HS-27A (cell line): ENCODE data around the gene SPEN.
"Not testable (repeated sequence)": the region's sequence is repeated elsewhere in the genome, so short reads cannot be mapped to it uniquely, and the experiment has no call there.

Experiments used
- DNase-seq: peaks from one replicate; pipeline ENCODE4 v3.0.0-alpha.2; 2012; ENCODE audit warnings: low read depth, missing footprints

The SPEN gene

DNA sequence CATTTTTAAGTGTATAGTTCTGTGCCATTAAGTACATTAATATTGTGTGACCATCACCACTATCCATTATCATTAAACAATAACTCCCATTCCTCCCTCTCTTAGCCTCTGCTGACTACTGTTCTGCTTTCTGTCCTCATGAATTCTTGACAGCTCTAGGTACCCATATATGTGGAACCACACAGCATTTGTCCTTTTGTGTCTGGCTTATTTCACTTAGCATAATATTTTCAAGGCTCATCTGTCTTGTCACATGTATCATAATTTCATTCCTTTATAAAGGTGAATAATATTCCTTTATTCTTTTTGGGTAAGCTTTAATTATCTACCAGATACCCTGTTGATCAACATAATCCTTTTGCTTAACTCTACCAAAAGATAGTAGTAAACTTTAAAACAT, 47.7 kb downstream of the SPEN start:
- DNase-seq, result no peak

DNA sequence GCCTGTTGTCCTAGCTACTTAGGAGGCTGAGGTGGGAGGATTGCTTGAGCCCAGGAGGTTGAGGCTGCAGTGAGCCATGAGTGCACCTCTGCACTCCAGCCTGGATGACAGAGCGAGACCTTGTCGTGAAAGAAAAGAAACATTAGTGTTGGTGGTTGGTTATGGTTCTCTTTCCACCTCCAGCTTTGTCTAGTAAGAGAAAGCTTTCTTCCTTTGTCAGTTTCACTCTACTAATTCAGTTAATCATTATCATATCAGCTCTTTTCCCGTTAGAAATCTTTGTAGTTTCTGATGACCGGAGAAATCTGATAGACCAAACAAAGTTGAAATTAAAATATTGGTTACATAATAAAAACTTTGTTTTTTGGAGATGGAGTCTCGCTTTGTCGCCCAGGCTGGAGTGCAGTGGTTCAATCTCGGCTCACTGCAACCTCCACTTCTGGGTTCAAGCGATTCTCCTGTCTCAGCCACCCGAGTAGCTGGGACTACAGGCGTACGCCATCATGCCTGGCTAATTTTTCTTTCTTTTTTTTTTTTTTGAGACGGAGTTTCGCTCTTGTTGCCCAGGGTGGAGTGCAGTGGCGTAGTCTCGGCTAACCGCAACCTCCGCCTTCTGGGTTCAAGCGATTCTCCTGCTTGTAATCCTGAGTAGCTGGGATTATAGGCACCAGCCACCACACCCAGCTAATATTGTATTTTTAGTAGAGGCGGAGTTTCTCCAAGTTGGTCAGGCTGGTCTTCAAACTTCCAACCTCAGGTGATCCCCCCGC, 49.5 kb downstream of the SPEN start:
- DNase-seq, result not testable (repeated sequence)

DNA sequence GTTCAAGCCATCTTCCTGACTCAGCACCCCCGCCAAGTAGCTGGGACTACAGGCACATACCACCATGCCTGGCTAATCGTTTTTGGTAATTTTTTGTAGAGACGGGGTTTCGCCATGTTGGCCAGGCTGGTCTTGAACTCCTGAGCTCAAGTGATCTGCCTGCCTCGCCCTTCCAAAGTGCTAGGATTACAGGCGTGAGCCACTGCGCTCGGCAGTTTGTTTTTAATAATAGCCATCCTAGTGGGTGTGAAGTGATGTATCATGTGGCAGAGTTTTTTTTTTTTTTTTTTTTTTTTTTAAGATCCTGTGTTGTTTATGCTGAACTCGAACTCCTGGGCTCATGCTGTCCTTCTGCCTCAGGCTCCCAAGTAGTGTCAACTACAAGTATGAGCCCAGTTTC, 51.8 kb downstream of the SPEN start:
- DNase-seq, result no peak

DNA sequence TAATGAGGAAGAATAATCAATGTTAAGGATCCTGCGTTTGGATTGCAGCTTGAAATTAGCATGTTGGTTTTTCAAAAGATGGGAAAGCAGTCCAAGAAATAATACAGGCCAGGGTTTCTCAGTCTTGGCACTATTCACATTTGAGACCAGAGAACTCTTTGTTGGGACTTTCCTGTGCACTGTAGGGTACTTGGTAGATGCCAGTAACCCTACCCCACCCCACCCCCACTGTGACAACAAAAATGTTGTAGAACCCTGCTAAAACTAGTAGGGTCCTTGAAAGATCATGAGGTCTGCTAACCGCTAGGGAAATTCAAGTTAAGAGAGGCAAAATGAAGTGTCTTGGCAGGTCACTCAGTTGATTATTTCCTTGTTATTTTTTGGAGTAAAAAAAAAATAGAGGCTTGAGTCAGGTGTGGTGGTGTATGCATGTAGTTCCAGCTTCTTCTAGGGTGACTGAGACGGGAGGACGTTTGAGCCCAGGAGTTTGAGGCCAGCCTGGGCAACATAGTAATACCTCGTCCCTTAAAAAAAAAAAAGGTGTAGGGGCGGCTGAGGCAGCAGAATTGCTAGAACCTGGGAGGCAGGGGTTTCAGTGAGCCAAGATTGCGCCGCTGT, 53.3 kb downstream of the SPEN start:
- no peak for DNase-seq

DNA sequence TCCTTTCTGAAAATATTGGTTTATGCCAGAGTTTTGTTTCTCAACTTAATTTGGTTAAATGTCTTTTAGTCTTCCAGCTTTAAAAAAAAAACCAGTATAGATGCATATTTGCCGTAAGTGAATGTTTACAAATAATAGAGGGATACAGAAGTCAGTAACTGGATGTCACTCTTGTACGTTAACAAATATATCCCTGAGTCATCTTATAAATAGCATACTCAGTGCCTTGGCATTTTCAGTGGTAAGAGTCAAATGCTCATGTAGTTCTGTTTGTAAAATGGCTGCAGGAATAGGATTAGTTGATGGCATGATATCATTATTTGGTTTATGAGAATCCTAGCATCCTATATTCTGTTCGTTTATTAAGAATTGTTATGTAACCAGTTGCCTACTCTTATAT, 55.4 kb downstream of the SPEN start:
- peak; percentile 62 for DNase-seq

DNA sequence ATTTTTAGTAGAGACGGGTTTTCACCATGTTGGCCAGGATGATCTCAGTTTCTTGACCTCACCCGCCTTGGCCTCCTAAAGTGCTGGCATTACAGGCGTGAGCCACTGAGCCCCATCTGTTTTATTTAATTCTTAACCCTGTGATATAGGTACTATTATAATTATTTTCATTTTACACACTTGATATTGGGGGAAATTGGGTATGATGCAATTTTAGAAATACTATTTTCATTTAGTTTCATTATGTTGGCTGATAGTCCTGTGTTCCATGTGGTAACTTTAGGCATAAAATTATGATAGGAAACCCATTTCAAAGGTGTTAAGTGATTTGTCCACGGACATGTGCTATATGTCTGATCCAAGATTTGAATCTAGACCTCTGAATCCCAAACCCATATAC, 61.1 kb downstream of the SPEN start:
- no peak for DNase-seq

DNA sequence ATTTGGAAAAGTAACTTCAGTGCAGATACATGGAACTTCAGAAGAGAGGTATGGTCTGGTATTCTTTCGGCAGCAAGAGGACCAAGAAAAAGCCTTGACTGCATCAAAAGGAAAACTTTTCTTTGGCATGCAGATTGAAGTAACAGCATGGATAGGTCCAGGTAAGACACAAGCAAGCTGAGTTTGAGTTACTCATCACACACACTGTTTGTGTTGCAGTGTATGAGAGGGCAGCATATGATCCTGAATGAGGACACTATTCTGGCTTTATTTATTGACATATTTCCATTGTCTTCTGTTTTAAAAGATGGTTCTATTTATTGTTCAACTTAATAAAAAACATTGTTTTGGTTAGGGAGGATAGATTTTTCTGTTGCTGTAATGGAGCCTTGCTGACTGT, 63.6 kb downstream of the SPEN start:
- no peak for DNase-seq

DNA sequence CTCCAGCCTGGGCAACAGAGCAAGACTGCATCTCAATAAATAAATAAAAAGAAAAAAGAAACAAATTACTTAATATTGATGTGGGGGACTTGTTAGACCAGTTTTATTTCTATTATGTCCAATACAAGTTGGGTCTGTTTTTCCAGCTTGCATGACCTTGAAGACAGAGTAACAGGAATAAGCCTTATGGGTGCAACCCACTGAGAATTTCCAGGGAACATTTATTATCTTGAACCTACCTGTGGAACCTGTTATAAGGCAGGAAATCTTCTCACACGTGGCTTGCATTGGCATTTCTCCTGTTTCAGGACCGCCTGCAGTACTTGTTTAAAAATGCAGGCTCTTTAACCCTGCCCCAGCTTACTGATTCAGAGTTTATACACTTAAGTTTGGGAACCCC, 64.4 kb downstream of the SPEN start:
- DNase-seq, result no peak

DNA sequence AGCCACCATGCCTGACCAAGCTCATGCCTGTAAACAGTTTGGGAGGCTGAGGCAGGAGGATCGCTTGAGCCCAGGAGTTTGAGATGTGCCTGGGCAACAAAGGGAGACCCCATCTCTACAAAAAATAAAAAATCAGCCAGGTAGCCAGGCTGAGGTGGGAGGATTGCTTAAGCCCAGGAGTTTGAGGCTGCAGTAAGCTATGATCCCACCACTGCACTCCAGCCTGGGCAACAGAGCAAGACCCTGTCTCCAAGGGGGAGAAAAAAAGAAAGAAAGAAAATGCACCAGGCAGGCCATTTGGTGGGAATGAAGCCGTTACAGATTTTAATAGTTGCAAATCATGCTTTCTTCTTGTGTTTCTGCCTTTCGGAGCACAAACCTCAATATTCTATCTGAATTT, 66.1 kb downstream of the SPEN start:
- DNase-seq, result not testable (repeated sequence)

DNA sequence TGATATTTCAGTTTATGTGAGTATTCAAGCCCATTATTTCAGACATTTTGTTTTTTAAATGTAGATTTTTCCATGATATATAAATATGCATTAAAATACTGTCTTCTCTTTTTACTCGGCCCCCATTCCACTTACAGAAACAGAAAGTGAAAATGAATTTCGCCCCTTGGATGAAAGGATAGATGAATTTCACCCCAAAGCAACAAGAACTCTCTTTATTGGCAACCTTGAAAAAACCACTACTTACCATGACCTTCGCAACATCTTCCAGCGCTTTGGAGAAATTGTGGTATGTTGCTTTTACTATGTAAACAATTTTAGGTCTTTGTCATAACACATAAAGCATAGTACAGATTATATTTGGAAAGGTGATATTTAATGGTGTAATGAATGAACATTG, 68.5 kb downstream of the SPEN start:
- DNase-seq, result no peak

DNA sequence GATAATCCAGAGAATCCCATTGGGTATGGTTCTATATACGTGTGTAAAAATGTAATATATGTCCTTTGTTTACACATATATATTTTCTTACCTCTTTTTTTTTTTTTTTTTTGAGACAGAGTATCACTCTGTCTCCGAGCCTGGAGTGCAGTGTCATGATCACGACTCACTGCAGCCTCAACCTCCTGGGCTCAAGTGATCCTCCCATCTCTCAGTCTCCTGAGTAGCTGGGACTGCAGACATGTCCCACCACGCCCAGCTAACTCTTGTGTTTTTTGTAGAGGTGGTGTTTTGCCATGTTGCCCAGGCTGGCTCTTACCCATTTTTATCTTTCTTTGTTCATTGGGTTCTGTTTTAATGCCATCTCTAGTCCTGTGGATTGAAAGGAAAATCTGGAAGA, 68.9 kb downstream of the SPEN start:
- DNase-seq, result no peak

DNA sequence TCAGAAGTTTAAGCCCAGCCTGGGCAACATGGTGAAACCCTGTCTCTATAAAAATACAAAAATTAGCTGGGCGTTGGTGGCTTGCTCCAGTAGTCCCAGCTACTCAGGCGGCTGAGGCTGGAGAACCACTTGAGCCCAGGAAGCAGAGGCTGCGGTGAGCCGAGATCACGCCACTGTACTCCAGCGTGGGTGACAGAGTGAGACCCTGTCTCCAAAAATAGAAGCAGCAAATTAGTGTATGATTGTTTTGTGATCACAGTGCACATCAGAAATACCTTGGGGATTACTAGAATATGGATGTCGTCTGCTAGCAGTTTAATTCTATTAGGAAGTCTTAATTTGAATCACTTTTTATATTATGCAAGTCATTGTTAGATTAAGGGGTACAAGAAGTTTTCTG, 69.4 kb downstream of the SPEN start:
- DNase-seq, result no peak

DNA sequence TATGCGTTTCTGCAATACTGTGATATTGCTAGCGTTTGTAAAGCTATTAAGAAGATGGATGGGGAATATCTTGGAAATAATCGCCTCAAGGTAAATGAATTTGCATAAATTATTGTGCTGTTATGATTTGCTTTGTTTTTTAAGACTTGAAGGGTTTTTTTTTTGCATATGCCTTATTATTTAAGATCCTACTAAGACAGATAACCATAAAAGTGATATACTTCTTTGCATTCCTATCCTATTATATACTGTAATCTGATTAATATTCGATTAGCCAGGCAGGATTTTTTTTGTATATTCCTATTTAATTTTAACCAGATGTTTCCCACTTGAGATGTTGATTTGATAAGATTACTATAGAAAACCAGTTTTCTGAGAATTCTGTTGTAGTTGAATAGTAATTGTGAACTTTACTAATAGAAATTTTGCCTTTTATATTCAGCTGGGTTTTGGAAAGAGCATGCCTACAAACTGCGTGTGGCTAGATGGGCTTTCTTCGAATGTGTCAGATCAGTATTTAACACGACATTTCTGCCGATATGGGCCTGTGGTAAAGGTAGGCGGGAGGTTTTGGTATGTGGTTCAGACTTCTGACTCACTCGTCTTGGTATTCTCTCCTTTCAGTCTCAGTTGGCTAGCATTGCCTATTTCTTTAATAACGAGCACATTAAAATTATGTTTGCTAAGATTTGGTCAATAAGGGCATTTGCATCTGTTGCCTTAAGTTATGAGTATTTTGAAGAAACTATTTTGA, 71.6 kb downstream of the SPEN start:
- DNase-seq, result peak; percentile 64

DNA sequence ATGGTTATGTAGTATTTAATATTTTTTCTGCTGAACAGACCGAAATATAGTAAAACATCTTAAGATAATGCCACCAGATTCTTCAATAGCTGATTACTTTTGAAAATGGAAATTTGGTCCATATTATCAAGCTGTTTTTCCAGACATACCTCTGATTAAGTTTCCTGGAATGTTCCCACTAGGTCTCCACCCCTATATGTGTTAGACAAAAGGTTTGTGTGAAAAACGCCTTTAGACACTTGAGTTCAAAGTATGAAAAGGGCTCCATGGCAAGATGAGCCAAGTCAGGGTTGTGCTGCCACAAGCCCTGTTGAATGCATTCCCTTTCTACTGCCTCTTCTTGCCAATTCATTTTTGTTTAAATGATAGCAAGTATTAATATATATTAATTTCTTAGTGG, 75.7 kb downstream of the SPEN start:
- peak; percentile 65 for DNase-seq

DNA sequence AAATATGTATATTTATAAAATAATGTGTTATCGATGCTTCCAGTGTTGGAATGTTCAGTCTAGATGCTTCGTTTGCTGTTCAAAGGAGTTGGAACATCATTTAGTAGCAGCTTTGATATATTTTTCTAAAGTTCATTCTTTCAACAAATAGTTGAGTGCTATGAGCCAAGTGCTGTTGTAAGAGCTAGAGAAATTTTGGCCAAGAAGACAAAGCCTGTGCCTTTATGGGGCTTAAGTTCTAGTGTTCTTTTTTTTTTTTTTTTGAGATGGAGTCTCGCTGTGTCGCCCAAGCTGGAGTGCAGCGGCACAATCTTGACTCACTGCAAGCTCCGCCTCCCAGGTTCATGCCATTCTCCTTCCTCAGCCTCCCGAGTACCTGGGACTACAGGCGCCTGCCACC, 78.9 kb downstream of the SPEN start:
- not testable (repeated sequence) for DNase-seq

DNA sequence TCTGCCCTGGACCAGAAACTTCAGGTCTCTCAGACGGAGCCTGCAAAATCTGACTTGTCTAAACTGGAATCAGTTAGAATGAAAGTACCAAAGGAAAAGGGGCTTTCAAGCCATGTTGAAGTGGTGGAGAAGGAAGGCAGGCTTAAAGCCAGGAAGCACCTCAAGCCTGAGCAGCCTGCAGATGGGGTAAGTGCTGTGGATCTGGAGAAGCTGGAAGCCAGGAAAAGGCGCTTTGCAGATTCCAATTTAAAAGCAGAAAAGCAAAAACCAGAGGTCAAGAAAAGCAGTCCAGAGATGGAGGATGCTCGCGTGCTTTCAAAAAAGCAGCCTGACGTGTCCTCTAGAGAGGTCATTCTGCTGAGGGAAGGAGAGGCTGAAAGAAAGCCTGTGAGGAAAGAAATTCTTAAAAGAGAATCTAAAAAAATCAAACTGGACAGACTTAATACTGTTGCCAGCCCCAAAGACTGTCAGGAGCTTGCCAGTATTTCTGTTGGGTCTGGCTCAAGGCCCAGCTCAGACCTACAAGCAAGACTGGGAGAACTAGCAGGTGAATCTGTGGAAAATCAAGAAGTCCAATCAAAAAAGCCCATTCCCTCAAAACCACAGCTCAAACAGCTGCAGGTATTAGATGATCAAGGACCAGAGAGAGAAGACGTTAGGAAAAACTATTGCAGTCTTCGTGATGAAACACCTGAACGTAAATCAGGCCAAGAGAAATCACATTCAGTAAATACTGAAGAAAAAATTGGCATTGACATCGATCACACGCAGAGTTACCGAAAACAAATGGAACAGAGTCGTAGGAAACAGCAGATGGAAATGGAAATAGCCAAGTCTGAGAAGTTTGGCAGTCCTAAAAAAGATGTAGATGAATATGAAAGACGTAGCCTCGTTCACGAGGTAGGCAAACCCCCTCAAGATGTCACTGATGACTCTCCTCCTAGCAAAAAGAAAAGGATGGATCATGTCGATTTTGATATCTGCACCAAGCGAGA, 81.8 kb downstream of the SPEN start:
- no peak for DNase-seq

DNA sequence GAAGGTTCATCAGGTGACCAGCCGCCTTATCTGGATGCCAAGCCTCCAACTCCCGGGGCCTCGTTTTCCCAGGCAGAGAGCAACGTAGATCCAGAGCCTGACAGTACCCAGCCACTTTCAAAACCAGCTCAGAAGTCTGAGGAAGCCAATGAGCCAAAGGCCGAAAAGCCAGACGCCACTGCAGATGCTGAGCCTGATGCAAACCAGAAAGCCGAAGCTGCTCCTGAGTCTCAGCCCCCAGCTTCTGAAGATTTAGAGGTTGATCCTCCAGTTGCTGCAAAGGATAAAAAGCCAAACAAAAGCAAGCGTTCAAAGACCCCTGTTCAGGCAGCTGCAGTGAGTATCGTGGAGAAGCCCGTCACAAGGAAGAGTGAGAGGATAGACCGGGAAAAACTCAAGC, 83.9 kb downstream of the SPEN start:
- DNase-seq, result no peak

DNA sequence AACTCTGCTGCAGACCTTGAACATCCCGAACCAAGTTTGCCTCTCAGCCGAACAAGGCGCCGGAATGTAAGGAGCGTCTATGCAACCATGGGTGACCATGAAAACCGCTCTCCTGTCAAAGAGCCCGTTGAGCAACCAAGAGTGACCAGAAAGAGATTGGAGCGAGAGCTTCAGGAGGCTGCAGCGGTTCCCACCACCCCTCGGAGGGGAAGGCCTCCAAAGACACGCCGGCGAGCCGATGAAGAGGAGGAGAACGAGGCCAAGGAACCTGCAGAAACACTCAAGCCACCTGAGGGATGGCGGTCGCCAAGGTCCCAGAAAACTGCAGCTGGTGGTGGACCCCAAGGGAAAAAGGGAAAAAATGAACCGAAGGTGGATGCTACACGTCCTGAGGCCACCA, 84.4 kb downstream of the SPEN start:
- no peak for DNase-seq

DNA sequence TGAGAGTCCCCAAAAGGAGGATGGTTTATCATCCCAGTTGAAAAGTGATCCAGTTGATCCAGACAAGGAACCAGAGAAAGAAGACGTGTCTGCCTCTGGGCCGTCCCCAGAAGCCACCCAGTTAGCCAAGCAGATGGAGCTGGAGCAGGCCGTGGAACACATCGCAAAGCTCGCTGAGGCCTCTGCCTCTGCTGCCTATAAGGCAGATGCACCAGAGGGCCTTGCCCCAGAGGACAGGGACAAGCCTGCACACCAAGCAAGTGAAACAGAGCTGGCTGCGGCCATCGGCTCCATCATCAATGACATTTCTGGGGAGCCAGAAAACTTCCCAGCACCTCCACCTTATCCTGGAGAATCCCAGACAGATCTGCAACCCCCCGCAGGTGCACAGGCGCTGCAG, 85.1 kb downstream of the SPEN start:
- DNase-seq, result no peak

DNA sequence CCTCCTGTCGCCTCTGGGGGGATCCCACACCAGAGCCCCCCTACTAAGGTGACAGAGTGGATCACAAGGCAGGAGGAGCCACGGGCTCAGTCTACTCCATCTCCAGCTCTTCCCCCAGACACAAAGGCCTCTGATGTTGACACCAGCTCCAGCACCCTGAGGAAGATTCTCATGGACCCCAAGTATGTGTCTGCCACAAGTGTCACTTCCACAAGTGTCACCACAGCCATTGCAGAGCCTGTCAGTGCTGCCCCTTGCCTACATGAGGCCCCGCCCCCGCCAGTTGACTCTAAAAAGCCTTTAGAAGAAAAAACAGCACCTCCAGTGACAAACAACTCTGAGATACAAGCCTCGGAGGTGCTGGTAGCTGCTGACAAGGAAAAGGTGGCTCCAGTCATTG, 86.2 kb downstream of the SPEN start:
- DNase-seq, result no peak

DNA sequence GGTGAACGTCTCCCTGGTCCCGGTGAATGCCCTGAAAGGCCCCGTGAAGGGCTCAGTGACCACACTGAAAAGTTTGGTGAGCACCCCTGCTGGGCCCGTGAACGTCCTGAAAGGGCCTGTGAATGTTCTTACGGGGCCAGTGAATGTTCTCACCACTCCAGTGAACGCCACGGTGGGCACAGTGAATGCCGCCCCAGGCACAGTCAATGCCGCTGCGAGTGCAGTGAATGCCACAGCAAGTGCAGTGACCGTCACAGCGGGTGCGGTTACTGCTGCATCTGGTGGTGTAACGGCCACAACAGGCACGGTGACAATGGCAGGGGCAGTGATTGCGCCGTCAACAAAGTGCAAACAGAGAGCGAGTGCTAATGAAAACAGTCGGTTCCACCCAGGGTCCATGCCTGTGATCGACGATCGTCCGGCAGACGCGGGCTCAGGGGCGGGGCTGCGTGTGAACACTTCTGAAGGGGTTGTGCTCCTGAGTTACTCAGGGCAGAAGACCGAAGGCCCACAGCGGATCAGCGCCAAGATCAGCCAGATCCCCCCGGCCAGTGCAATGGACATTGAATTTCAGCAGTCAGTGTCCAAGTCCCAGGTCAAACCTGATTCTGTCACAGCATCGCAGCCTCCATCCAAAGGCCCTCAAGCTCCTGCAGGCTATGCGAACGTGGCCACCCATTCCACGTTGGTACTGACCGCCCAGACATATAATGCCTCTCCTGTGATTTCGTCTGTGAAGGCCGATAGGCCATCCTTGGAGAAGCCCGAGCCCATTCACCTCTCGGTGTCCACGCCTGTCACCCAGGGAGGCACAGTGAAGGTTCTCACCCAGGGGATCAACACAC, 86.9 kb downstream of the SPEN start:
- DNase-seq, result no peak
